Activated CD8-positive, alpha-beta memory T cell treated with anti-CD3 and anti-CD28 coated beads, Interleukin-2, amount 50 U/mL, for 48 hours (primary cell): Measurements from ENCODE around the gene THSD4.
"Not testable (repeated sequence)": the region's sequence is repeated elsewhere in the genome, so short reads cannot be mapped to it uniquely, and the experiment has no call there.

ENCODE experiments used
- DNase-seq: peaks from one replicate; pipeline ENCODE4 v3.0.0-alpha.2; 2020

Gene THSD4

GRCh38 chr15:71124937-71125790 is 9.9 kb downstream of the THSD4 start:
- DNase-seq = no peak

- DNase-seq = no peak
These were observed 10.7 kb downstream of the THSD4 start for GRCh38 chr15:71125831-71126450.

GRCh38 chr15:71127083-71127482 is 11.8 kb downstream of the THSD4 start:
- no peak for DNase-seq

GRCh38 chr15:71128159-71128558 is 12.9 kb downstream of the THSD4 start:
- not testable (repeated sequence) for DNase-seq

- no peak for DNase-seq
These were observed 13.8 kb downstream of the THSD4 start for GRCh38 chr15:71128939-71129562.

GRCh38 chr15:71129669-71130068 is 14.4 kb downstream of the THSD4 start:
- no peak for DNase-seq

GRCh38 chr15:71131601-71132362 is 16.5 kb downstream of the THSD4 start:
- DNase-seq = no peak

GRCh38 chr15:71133747-71134472 is 18.6 kb downstream of the THSD4 start:
- no peak for DNase-seq

GRCh38 chr15:71136159-71136783 is 21.0 kb downstream of the THSD4 start:
- DNase-seq = no peak

- DNase-seq = no peak
These were observed 21.7 kb downstream of the THSD4 start for GRCh38 chr15:71136793-71137518.

- no peak for DNase-seq
These were observed 23.2 kb downstream of the THSD4 start for GRCh38 chr15:71138473-71138872.

GRCh38 chr15:71139241-71139640 is 24.0 kb downstream of the THSD4 start:
- no peak for DNase-seq

- no peak for DNase-seq
These were observed 26.3 kb downstream of the THSD4 start for GRCh38 chr15:71141572-71141971.

GRCh38 chr15:71142780-71143179 is 27.5 kb downstream of the THSD4 start:
- DNase-seq = no peak

GRCh38 chr15:71143373-71144310 is 28.4 kb downstream of the THSD4 start:
- no peak for DNase-seq

- no peak for DNase-seq
These were observed 30.4 kb downstream of the THSD4 start for GRCh38 chr15:71145648-71146047.

- no peak for DNase-seq
These were observed 31.3 kb downstream of the THSD4 start for GRCh38 chr15:71146580-71146982.

- no peak for DNase-seq
These were observed 32.8 kb downstream of the THSD4 start for GRCh38 chr15:71148048-71148447.

- DNase-seq = no peak
These were observed 34.6 kb downstream of the THSD4 start for GRCh38 chr15:71149646-71150557.
